Immature natural killer cell (primary cell): ENCODE measurements around the gene PRIM2. TPM values are rescaled to one million over a fixed set of nuclear protein-coding genes. Genes with fewer than 3 reads are reported as not detected.
"Not testable (repeated sequence)": the region's sequence is repeated elsewhere in the genome, so short reads cannot be mapped to it uniquely, and the experiment has no call there.

Experiments
- DNase-seq, 3 donors: peaks; one replicate each; pipeline ENCODE4 v3.0.0; 2022; ENCODE audit warnings: mixed read lengths in 1 of 3
- H3K27ac Mint-ChIP-seq, 6 donors: one replicate each; pipeline ENCODE4 v1.8.0; 2020; ENCODE audit warnings: mixed read lengths in 6 of 6, mild to moderate bottlenecking in 5 of 6, inconsistent platforms in 4 of 6, moderate library complexity in 3 of 6
- H3K27me3 Mint-ChIP-seq, 3 donors: one replicate each; pipeline ENCODE4 v1.8.0; 2020 to 2021; ENCODE audit warnings: low read depth in 3 of 3, mild to moderate bottlenecking in 3 of 3, mixed read lengths in 3 of 3, moderate library complexity in 3 of 3, inconsistent platforms in 1 of 3
- H3K36me3 Mint-ChIP-seq, 3 donors: one replicate each; pipeline ENCODE4 v1.8.0; 2020; ENCODE audit warnings: mixed read lengths in 3 of 3, inconsistent platforms in 2 of 3, mild to moderate bottlenecking in 2 of 3
- H3K4me1 Mint-ChIP-seq, 2 donors: one replicate each; pipeline ENCODE4 v1.8.0; 2020; ENCODE audit warnings: inconsistent platforms in 2 of 2, mild to moderate bottlenecking in 2 of 2, mixed read lengths in 2 of 2, moderate library complexity in 1 of 2
- H3K4me3 Mint-ChIP-seq, 5 donors: one replicate each; pipeline ENCODE4 v1.8.0; 2020; ENCODE audit warnings: mild to moderate bottlenecking in 5 of 5, mixed read lengths in 5 of 5, inconsistent platforms in 3 of 5, moderate library complexity in 3 of 5
- H3K9me3 Mint-ChIP-seq, 6 donors: one replicate each; pipeline ENCODE4 v1.8.0; 2020; ENCODE audit warnings: mild to moderate bottlenecking in 6 of 6, mixed read lengths in 6 of 6, inconsistent platforms in 4 of 6, moderate library complexity in 3 of 6
- polyA plus RNA-seq, 3 donors: library from polyadenylated mRNA; unstranded; fragments of 300-500 nt; fragmentation: Illumina TruSeq; gene quantifications; one replicate each; pipeline ENCODE4 v1.2.3, GENCODE V29; 2021

Gene PRIM2
- polyA plus RNA-seq, 3 donors from 2014 or later: 2.6 to 15.2 (median 7.7) TPM

DNA sequence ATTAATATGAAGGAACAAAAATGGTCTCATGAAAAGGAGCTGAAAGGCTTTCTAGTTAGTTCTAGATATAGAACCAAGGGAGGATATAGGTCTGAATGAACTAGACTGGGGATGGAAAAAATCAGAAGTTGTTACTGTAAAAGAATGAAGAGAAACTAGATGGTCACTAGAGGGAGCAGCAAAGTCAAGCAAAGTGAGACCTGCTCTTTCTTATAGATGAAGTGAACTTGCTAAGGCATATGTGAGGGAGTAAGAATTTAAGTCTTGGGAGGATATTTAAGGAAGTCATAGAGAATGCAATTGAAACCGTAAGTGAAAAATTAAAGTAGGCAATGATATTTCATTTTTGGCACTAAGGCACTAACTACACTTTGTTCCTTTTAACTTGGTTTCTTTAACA lies 218.6 kb downstream of the PRIM2 start:
- DNase-seq, H3K27me3 Mint-ChIP-seq, H3K9me3 Mint-ChIP-seq, H3K4me1 Mint-ChIP-seq, H3K36me3 Mint-ChIP-seq, H3K27ac Mint-ChIP-seq, H3K4me3 Mint-ChIP-seq: not testable (repeated sequence)

DNA sequence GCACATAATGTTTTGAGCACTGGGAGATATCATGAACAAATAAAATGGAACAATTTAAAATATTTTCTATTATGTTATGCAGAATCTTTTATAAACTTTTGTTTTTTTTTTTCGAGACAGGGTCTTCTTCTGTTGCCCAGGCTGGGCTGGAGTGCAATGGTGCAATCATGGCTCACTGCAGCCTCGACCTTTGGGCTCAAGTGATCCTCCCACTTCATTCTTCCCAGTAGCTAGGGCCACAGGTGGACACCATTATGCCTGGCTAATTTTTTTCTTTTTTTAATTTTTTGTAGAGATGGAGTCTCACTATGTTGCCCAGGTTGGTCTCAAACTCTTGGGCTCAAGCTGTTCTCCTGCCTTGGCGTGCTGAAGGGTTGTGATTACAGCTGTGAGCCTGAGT lies 220.5 kb downstream of the PRIM2 start:
- H3K9me3 Mint-ChIP-seq, DNase-seq, H3K4me3 Mint-ChIP-seq, H3K27ac Mint-ChIP-seq, H3K4me1 Mint-ChIP-seq, H3K27me3 Mint-ChIP-seq, H3K36me3 Mint-ChIP-seq: not testable (repeated sequence)

DNA sequence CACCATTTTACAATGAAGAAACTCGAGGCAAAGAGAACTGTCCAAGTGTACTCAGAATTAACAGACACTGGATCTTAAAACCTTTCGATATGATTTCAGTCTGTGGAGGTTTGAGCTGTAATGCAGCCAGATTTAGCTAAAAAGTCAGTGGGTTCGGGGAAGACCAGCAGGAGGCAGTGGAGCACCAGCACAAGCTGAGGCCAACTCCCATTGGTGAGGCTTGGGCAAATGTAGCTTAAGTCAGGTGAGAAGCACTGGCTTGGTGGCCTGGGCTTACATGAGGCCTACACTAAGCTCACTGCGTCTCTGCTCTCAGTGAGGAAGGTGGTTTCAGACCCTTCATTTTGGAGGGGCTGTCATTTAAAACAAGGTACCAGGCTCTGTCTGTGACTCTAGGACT lies 234.5 kb downstream of the PRIM2 start:
- not testable (repeated sequence) for H3K9me3 Mint-ChIP-seq, H3K4me3 Mint-ChIP-seq, H3K4me1 Mint-ChIP-seq, DNase-seq, H3K27ac Mint-ChIP-seq, H3K36me3 Mint-ChIP-seq, H3K27me3 Mint-ChIP-seq

- not testable (repeated sequence) for H3K4me3 Mint-ChIP-seq, H3K9me3 Mint-ChIP-seq, H3K27ac Mint-ChIP-seq
Measured at GRCh38 chr6:57557855-57558254, 240.4 kb downstream of the PRIM2 start.

DNA sequence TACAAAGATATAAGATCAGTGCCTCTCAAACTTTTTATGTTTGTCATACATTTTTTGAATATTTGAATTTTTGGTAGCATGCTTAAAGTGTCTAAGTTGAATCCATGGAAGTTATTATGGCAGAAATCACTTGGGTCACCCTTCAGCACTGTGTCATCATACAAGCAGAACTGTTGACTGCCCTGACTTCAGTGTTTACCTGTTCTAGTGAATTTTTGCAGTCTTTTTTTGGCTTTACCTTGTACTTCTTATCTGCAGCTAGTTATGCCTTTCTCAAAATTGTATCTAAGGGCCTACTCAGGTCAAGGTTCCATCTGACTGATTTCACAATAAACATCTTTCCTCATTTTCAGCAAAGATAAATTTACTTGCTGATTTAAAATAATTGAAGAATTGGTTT lies 241.7 kb downstream of the PRIM2 start:
- not testable (repeated sequence) for H3K36me3 Mint-ChIP-seq, H3K27me3 Mint-ChIP-seq, H3K27ac Mint-ChIP-seq, H3K9me3 Mint-ChIP-seq, H3K4me1 Mint-ChIP-seq, DNase-seq, H3K4me3 Mint-ChIP-seq

More at GRCh38 chr6:57557855-57558254, 240.4 kb downstream of the PRIM2 start:
- DNase-seq, H3K36me3 Mint-ChIP-seq, H3K27me3 Mint-ChIP-seq, H3K4me1 Mint-ChIP-seq: not testable (repeated sequence)

DNA sequence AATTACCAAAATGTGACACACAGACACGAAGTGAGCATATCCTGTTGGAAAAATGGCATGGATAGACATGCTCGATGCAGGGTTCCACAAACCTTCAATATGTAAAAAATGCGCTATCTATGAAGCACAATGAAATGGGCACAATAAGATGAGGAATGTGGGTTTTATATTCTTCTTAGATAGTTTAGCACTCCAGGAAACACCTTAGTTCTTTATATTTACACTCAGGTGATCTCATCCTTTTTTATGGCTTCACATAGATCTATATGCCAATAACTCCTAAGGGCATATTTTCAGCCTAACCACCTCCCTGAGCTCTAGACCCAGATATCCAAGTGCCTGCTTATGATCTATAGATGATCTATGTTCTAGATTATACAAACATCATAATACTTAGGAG lies 244.8 kb downstream of the PRIM2 start:
- H3K36me3 Mint-ChIP-seq, H3K27me3 Mint-ChIP-seq, DNase-seq, H3K4me1 Mint-ChIP-seq, H3K27ac Mint-ChIP-seq, H3K4me3 Mint-ChIP-seq, H3K9me3 Mint-ChIP-seq: not testable (repeated sequence)

DNA sequence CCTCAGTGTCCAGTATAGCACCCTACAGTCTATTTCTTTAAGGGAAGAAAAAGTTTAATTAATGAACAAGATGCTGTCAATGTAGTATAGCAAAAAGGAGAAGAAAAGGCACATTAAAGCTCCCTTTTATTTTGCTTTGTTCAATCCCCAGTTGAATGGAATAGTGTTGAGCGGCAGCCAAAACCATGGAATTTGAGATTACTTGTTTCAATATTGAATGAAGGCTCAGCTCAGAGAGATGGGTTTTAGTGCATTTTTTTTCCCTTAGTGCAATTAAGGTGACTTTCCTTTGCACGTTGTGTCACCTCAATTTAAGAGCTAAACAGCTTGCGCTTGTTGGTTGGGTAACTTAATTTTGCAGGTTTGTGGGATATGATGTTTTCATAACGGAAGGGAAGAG lies 254.7 kb downstream of the PRIM2 start:
- H3K9me3 Mint-ChIP-seq, DNase-seq, H3K36me3 Mint-ChIP-seq, H3K4me3 Mint-ChIP-seq, H3K27me3 Mint-ChIP-seq, H3K4me1 Mint-ChIP-seq, H3K27ac Mint-ChIP-seq: not testable (repeated sequence)

DNA sequence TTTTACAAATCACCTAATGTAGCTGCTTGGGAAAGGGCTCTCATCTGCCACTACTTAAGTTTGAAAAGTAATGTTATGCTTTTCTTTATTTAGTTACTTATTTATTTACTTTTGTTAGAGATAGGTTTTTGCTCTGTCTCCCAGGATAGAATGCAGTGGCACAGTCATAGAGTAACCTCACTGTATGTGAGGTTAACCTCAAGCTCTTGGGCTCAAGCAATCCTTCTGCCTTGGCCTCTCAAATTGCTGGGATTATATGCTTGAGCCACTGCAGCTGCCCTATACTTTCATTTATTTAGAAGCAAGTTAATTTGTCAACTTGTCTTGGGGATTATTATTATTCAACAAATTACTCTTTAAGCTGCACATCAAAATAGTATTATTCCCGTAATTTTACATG lies 255.4 kb downstream of the PRIM2 start:
- H3K27me3 Mint-ChIP-seq, H3K36me3 Mint-ChIP-seq, DNase-seq, H3K4me3 Mint-ChIP-seq, H3K9me3 Mint-ChIP-seq, H3K4me1 Mint-ChIP-seq, H3K27ac Mint-ChIP-seq: not testable (repeated sequence)

DNA sequence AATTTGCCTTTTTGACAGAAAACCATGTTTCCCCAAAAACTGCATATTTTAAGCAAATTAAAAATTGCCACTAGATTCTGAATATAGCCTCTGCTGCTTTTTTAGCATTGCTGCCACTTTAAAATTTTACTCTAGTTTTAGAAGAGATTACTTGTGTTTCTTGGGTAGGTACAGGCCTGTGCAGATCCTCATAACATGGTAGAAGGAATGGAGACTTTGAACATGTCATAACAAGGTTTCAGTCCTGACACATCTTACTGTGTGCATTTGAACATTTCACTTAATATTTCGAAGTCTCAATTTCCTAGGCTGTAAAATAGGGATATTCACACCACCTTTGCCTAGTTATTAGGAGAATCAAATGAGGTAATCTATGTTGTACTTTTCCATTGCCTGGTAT lies 259.6 kb downstream of the PRIM2 start:
- H3K9me3 Mint-ChIP-seq, H3K27ac Mint-ChIP-seq, H3K36me3 Mint-ChIP-seq, DNase-seq, H3K4me1 Mint-ChIP-seq, H3K4me3 Mint-ChIP-seq, H3K27me3 Mint-ChIP-seq: not testable (repeated sequence)

- not testable (repeated sequence) for H3K4me1 Mint-ChIP-seq, H3K4me3 Mint-ChIP-seq, H3K9me3 Mint-ChIP-seq, H3K36me3 Mint-ChIP-seq, DNase-seq, H3K27me3 Mint-ChIP-seq, H3K27ac Mint-ChIP-seq
Measured at GRCh38 chr6:57579489-57579888, 262.1 kb downstream of the PRIM2 start.

- H3K4me3 Mint-ChIP-seq, H3K27ac Mint-ChIP-seq, H3K4me1 Mint-ChIP-seq, H3K36me3 Mint-ChIP-seq, DNase-seq, H3K27me3 Mint-ChIP-seq, H3K9me3 Mint-ChIP-seq: not testable (repeated sequence)
Measured at GRCh38 chr6:57581586-57581985, 264.2 kb downstream of the PRIM2 start.

GRCh38 chr6:57601105-57601504 lies 283.7 kb downstream of the PRIM2 start:
- not testable (repeated sequence) for H3K36me3 Mint-ChIP-seq, H3K4me3 Mint-ChIP-seq, DNase-seq, H3K27ac Mint-ChIP-seq, H3K9me3 Mint-ChIP-seq, H3K4me1 Mint-ChIP-seq, H3K27me3 Mint-ChIP-seq

DNA sequence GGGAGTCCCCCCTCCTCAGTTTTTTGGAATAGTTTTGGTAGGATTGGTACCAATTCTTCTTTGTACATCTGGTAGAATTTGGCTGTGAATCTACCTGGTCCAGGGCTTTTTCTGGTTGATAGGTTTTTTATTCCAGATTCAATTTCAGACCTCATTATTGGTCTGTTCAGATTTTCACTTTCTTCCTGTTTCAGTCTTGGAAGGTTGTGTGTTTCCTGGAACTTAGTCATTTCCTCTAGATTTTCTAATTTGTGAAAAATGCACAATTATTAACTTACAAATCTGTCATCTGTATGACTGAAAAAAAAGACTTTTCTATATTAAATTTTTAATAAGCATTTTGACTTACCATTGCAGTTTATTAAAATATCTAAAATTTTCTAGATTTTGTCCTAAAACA lies 287.9 kb downstream of the PRIM2 start:
- not testable (repeated sequence) for DNase-seq, H3K4me1 Mint-ChIP-seq, H3K9me3 Mint-ChIP-seq, H3K27me3 Mint-ChIP-seq, H3K27ac Mint-ChIP-seq, H3K4me3 Mint-ChIP-seq
- H3K36me3 Mint-ChIP-seq: peaks cover 15 to 32% (median 18%) of the 10 kb centered on the region in 3 donors

DNA sequence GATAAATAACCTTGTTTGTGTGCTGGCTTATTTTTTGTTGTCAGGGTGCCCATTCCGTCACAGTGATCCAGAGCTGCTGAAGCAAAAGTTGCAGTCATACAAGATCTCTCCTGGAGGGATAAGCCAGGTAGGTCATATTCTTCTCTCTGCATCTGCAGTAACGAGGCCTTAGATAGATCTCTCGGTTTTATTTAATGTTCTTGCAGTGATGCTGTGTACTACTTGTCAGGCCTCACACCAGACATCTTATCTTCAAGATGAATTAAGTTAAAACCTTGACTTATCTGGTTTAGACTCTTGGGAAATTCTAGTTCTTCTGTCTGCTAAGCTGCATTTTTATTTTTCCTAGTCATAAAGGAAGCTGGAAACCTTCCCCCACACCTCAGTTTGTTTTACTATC lies 288.9 kb downstream of the PRIM2 start:
- not testable (repeated sequence) for H3K9me3 Mint-ChIP-seq, H3K4me1 Mint-ChIP-seq, H3K4me3 Mint-ChIP-seq, DNase-seq, H3K27ac Mint-ChIP-seq, H3K27me3 Mint-ChIP-seq
- peaks cover 15 to 32% (median 18%) of the 10 kb centered on the region in 3 donors for H3K36me3 Mint-ChIP-seq

DNA sequence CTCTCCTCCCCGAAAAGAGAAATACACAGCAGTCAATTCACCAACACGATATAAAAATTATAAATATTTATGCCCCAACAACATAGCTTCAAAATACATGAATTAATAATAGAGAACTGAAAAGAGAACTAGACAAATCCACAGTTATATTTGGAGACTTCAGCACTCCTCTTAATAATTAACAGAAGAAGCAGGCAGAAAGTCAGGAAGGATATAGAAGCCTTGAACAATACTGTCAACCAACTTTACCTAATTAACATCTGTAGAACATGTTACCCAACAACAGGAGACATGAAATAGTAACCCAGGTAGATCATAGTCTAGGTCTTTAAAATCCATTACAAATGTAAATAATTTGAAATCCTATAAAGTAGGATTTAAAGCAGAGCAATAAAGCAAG lies 293.2 kb downstream of the PRIM2 start:
- DNase-seq, H3K4me1 Mint-ChIP-seq, H3K27ac Mint-ChIP-seq, H3K4me3 Mint-ChIP-seq, H3K27me3 Mint-ChIP-seq, H3K9me3 Mint-ChIP-seq: not testable (repeated sequence)
- H3K36me3 Mint-ChIP-seq: peaks cover 10 to 23% (median 12%) of the 10 kb centered on the region in 3 donors

- DNase-seq, H3K36me3 Mint-ChIP-seq, H3K4me3 Mint-ChIP-seq, H3K27me3 Mint-ChIP-seq, H3K4me1 Mint-ChIP-seq, H3K27ac Mint-ChIP-seq, H3K9me3 Mint-ChIP-seq: not testable (repeated sequence)
Measured at GRCh38 chr6:57618959-57619358, 301.5 kb downstream of the PRIM2 start.
